Measurements from ENCODE around the gene SCPEP1. TPM values are rescaled to one million over a fixed set of nuclear protein-coding genes. Genes with fewer than 3 reads are reported as not detected.

Gene SCPEP1, protein sequence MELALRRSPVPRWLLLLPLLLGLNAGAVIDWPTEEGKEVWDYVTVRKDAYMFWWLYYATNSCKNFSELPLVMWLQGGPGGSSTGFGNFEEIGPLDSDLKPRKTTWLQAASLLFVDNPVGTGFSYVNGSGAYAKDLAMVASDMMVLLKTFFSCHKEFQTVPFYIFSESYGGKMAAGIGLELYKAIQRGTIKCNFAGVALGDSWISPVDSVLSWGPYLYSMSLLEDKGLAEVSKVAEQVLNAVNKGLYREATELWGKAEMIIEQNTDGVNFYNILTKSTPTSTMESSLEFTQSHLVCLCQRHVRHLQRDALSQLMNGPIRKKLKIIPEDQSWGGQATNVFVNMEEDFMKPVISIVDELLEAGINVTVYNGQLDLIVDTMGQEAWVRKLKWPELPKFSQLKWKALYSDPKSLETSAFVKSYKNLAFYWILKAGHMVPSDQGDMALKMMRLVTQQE
- 27.5 and 28.3 TPM in 2 replicates for total RNA-seq (2014; rRNA removed; shearing (Covaris generic))

DNA sequence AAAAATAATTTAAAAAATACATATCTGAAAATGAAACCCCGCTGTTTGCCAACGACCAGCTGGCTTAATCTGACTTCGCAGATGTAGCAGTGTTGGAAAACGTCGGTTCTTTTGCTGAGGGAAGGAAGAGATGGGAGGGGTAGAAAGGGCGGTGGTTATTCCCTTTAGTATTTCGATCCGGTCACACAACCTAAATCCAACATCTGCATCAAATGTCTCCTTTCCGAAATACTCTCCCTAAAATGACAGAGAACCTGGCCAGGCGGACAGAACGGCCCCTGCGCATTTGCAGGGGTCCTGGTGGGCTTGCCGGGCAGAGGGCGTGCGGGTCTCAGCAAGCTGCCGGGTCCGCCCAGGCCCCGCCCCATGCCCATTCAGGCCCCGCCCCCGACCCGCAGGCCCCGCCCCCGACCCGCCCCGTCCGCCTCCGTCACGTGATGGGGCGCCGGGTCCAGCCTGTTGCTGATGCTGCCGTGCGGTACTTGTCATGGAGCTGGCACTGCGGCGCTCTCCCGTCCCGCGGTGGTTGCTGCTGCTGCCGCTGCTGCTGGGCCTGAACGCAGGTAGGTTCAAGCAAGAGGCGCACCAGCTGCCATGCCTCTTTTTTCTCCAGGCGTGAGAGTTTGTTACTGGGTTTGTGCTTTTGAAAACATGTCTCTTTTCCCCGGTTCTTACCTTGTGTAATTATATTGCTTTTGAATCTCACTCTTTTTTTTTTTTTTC, at the start of gene SCPEP1:
Gene SCPEP1, plus strand, starts transcription at position 459 of the 723 bp plus-strand sequence. Its CDS starts 29 bp downstream, at position 488.
- DNase-seq (ENCODE audit: low read depth): peak; percentile 80

DNA sequence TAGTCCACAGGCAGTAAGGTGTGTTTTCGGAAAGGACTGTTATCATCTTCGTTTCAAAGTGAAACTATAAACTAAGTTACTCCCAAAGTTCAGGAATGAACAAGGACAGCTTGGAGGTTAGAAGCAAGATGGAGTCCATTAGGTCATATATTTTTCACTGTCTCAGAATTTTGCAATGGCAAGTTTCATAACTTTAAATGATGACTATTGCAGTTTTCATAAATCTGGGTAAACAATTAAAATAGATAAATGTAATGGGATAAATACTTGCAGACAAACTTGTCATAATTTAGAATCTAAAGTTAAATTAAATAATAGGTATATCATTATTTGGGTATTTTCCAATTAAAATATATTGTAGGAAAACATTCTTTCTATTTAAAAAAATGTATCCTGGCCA, 49.3 kb upstream of the SCPEP1 start:
- no peak for DNase-seq (ENCODE audit: low read depth)

DNA sequence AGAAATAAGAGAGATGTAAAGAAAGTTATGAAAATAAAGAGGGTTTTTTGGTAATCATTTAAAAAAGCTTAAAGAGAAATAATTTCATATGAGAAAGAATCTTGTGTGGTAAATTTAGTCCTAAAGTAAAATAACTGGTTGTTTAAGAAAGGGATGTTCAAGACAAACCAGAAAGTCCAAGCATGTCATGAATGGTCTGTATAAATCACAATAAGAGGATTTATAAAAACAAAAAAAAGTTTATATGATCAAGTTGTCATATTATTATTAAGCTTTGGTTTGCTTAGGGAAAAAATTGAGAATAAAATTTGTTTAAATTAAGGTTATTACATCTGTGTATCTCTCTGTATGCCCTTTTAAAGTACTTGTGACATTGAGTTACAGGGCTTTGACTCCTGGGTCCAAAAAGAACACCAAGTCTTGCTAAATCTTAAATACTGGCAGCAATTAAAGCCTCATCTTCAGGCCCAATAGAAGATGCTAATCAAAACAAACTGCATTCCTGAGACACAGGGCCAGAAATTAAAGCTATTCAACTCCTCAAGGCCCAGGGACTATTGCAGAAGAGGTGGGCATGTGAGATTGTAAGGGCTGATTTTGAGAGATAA, 48.5 kb upstream of the SCPEP1 start:
- no peak for DNase-seq (ENCODE audit: low read depth)

DNA sequence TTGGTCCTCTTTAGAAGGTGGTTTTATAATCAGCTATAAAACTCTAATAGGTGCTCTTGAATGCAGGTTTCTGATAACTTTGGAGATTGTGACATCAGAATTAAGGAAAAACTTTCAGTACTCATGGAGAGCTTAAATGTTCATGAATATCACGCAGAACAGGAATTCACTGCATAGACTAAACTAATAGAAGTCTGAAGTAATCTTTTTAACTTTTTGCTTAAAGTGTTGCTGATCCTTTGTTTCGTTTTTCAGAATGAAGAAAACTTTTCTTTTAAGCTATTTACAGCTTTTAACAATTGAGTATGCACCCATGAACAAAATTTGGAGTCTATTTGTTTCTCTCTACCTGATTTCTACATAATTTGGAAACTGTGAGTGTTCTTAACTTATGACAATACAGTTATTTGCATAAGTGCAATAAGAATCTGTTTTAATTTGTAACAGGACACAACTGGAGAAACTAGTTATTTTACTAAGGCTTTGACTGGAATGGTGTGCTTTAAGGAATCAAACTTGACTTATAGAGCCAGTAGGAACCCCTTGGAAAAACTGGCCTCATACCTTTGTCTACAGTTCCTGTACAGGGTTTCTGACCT, 47.1 kb upstream of the SCPEP1 start:
- DNase-seq (ENCODE audit: low read depth): no peak

DNA sequence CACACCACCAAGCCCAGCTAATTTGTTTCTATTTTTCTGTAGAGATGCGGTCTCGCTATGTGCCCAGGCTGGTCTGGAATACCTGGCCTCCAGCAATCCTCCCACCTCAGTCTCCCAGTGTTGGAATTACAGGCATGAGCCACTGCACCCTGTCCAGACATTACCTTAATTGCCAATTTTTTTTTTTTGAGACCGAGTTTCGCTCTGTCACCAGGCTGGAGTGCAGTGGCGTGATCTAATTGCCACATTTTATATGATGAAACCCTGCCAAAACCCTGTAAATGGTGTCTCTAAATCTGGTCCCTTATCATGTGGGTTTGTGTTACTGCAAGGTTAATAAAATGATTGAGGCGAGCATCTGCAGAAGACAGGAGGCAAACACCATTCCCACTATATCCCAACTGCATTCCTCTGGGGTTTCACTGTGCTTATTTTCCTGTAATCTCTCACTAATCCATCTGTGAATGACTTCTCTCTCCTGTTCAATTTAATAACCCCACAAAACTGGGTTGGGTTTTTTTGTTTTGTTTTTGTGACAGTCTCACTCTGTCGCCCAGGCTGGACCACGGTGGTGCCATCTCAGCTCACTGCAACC, 44.7 kb upstream of the SCPEP1 start:
- no peak for DNase-seq (ENCODE audit: low read depth)

DNA sequence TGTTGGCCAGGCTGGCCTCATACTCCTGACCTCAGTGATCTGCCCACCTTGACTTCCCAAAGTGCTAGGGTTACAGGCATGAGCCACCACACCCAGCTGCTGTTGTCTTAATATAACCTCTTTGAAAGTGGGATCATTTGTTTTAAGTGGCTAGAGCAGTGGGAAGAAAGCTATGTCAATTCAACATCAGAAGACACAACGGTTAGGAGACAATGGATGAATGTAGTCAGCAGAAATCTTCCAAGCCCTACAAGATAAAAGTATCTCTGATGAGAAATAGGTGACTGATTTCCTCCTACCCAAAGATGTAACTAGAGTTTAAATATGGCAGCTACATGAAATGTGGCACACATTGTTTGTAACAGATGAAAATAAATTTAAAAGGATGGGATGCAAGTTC, 44.1 kb upstream of the SCPEP1 start:
- no peak for DNase-seq (ENCODE audit: low read depth)

DNA sequence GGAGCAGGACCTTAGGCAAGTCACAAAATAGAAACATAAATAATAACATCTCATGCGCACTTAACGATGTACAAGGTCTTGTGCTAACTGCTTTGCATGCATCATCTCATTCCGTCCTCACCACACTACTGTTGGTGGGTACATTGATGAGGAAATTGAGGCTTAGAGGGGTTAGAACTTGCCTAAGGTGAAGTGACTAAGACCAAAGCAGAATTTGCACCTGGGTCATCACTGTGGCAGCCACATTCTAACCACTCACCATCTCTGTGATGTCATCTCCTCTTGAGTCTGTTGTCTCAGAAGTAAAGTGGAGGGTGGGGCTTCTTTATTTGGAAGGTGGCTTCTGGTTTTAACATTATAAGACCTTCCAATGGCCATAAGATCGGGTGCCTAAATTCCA, 43.7 kb upstream of the SCPEP1 start:
- DNase-seq (ENCODE audit: low read depth): no peak

DNA sequence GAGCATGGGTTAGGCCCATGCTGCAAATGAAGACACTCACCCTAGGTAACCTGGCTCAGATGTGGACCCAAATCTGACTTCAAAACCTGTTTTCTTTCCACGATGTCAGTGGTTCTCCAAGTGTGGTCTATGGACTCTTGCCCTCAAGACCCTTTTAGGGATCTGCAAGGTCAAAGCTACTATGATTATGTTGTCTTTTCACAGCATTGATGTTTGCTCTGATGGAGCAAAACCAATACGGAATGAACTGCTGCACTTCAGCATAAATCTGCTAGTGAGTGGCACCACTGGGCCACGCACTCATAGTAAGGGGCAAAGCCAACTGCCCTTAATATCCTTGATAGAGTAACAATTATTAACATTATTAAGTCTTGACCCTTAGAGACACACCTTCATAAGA, 42.5 kb upstream of the SCPEP1 start:
- DNase-seq (ENCODE audit: low read depth): no peak

DNA sequence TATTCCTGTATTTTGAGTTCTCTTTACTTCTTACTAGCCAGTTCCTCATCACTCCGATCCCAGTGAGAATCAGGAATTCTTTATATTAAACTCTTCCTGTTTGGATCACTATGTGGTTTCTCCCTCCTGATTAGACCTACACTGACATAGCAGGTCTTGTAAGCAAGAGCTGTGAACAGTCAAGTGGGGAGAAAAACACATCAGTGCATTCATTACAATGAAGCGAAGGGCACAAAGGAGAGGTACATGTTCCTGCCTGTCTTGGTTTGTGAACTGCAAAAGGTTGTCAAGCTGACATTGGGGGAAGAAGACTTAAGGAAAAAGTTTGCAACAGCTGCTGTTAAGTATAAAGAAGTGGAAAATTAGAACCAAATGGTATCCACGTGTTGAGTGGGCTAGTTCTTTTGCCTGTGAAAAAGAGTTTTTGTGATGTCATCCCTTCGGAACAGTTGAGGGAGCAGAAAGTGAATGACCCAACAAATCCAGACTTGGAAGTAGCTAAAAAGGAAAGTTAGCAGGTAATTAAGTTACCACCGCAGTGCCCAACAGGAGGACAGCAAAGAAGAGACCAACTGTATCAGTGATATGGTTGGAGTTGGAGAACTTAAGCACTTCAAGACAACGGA, 41.1 kb upstream of the SCPEP1 start:
- DNase-seq (ENCODE audit: low read depth): no peak

DNA sequence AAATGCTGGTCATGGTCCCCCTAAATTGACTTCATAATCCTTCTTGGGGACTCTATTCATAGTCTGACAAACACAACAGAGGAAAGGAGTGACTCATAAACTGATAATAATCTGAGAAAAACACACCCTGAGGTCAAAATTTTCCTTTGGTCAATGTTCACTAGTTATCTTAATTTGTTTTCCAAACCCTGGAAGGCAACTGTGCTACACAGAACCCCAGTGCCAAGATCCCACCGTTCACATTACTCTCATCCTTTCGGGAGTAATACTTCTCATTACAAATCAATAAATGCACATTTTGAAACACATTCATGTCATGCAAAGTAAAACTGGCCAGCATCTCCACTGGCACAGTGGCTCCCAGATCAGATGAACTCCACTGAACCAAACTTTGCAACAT, 40.2 kb upstream of the SCPEP1 start:
- no peak for DNase-seq (ENCODE audit: low read depth)

DNA sequence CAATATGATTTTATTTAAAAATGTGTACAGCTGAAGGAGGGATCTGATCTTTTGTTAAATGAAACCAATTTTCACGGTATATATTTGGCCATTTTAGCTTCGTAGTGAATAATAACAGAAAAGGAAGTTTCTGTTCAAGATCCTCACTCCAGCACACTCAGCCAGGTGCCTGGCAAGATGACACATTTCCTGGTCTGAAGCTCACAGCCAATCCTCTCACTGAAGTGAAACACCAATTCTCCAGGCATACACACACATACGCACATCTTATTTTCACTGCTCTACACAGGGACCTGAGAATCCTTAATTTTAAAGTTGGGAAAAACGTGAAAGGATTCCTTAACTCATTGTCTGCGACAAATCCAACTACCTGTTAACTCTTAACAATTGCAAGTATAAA, 39.7 kb upstream of the SCPEP1 start:
- peak; percentile 8 for DNase-seq (ENCODE audit: low read depth)

DNA sequence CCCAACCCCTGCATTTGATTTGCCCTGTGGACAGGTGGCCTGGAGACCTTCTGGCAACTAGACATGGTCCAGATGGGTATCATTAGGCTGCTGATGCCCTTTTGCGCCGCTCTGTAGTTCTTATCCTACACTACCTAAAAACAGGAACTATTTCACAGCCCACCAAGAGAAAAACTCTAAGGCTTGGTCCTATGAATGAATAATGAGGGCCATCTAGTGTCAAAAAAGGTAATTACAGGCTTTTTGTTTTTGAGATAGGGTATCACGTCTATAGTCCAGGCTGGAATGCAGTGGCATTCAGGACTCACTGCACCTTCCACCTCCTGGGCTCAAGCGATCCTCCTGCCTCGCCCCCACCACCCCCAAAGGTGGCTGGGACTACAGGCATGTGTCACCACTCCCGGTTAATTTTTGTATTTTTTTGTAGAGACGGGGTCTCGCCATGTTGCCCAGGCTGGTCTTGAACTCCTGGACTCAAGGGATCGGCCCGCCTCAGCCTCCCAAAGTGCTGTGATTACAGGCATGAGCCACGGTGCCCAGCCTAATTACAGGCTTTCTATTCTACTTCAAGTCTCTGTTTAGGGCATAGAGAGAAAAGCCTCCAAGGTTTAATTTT, 38.0 kb upstream of the SCPEP1 start:
- DNase-seq (ENCODE audit: low read depth): peak; percentile 20

DNA sequence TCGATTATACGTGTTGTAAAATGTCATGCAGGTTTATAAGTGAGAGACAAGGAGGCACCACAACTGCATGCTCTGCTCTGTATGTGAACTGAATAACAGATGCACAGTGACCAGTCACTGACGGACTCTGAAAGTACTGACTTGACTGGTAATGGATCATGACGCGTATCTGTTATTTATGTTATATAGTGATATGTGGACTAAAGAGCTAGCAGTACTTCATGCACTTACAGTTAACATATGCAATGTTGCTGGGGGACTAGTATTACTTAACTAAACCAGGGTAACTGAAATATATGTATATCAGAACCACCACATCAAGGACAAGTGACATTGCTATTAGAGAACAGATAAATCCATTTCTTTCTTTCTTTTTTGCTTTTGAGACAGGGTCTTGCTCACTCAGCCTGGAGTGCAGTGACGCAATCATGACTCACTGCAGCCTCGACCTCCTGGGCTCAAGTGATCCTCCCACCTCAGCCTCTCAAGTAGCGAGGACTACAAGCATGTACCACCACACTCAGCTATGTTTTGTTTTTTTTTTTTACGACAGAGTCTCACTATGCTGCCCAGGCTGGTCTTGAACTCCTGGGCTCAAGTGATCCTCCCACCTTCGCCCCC, 34.3 kb upstream of the SCPEP1 start:
- DNase-seq (ENCODE audit: low read depth): peak; percentile 32

DNA sequence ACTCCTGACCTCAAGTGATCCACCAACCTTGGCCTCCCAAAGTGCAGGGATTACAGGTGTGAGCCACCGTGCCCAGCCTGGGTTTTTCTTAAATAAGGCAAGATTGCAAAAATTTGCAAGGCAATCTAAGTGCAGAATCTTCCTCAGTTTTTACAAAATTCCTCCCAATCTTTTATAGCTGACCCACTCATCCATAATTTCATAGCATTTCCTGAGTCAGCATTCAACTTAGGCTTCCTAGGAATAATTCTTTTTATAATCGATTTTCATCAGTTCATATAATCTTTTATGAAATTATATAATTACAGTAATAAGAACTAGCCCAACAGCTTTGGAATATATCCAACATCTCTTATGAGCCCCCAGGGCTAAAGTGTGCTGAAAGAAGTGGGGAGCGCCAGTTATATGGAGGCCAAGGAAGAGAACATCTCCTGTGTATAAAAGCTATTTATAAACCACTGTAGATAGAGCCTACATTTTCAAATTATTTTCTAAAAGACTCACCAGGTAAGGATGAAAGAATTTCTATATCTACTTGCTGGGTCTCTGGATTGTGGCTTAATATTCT, 31.9 kb upstream of the SCPEP1 start:
- no peak for DNase-seq (ENCODE audit: low read depth)

DNA sequence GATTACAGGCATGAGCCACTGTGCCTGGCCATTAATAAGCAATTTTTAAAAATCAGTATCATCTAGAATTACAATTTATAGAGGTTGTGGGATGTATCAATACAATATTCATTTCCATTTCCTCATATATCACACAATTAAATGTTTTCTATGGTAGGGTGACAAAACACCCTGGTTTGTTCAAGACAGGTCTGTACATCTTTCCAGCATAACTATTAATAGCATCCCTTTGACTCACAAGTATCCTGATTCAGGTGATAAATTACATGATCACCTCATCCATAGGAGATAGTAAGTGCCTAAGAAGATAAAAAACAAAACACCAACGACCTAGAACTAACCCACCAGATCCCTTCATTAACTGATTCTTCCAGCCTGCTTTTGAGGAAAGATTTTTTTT, 30.2 kb upstream of the SCPEP1 start:
- no peak for DNase-seq (ENCODE audit: low read depth)

DNA sequence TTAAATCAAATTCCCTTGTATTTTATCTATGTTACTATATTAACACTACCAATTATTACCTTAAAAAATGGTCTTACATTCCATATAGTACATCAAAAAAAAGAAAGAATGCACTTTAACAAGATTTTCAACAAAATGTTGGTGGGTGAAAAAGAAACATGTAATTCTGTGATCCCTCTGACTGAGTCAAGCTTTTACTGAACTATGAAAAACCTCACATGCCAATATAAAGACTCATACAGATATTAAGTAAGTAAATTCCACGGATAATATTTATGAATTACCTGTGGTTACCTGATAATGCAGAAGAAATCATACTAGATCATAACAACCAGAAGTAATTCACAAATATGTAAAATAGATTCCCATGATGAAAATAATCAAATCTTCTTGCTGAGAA, 29.4 kb upstream of the SCPEP1 start:
- DNase-seq (ENCODE audit: low read depth): no peak

DNA sequence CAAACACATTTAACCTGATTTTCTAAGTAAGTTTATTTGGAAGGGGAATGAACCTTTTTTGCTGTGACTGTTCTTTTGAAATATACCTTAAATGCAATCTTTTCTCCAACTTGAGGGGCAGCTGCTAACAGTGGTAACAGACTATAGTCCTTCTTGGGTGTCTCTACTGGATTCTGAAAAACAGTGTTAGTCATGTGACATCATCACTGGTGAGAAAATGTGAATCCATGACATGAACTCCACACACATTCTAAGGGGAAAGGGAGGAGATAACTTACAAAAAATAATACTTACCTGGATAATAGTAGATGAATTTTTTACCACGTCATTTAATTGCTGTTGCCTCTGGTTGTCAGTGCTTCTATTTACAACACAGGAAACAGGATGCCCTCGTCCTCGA, 28.3 kb upstream of the SCPEP1 start:
- DNase-seq (ENCODE audit: low read depth): no peak

DNA sequence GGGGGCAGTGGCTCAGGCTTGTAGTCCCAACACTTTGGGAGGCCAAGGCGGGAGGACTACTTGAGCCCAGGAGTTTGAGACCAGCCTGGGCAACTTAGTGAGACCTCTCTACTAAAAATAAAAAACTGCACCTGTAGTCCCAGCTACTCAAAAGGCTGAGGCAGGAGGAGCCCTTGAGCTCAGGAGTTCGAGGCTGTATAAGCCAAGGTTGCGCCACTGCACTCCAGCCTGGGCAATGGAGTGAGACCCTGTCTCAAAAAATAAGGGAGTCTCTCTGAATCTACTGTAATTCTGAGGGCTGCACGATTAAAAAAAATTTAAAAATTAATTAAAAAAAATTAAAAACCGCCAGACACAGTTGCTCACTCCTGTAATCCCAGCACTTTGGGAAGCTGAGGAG, 20.9 kb upstream of the SCPEP1 start:
- no peak for DNase-seq (ENCODE audit: low read depth)

DNA sequence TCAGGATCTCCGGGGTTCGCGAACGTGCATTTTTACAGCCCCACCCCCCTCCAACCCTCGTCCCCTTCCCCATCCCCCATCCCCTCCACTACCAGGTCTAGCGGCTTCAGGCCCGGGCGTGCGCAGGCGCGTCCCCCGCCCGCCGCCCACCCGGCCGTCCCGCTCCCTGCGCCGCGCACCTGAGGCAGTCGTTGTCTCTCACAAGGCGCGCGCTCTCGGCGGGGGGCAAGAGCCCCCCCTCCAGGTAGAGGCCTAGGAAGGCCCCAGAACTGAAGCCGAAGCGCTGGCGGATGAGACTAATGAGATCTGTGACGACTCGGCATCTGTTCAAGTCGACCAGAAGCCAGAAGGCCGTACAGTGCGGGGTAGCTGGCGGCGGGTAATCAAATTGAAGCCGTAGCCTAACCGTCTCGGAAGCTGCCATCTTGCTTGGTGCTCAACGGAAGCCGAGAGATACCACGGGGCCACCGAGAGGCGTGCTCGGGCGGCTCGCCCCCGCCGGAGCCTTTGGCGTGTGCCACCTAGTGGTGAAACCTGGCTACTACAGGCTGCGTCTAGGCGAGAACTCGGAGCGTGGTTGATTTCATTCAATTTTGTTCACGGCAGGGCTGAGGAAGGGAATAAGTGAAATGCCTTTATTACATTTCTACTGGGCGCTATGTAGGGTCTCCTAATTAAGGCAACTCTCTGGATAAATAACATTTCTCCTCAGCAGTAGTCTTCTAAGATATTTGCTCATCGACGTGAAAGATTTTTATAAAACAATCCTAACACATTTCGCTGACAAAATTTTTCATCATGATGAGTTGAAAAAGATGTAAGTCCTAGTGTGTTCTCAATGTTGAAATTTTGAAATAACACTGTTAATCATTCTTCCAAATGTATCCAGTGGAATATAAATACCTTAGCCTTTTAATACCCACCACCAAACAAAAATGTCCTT, 17.1 kb upstream of the SCPEP1 start, which contains the start of gene COIL:
Gene COIL, minus strand, starts transcription at position 455 of the 943 bp plus-strand sequence. Its CDS starts 31 bp downstream, at position 424.
- peak; percentile 90 for DNase-seq (ENCODE audit: low read depth)
